Hepatocyte (in vitro differentiated cells): ENCODE measurements around the gene SYT2.

ENCODE experiments used
- CTCF ChIP-seq: fragments of 200-600 bp; sonication (generic); IDR thresholded peaks from 2 replicates; pipeline ENCODE4 v1.5.1; 2016; ENCODE audit warnings: antibody characterized with exemption, mild to moderate bottlenecking; ENCODE audit not compliant: poor library complexity
- EZH2phosphoT487 ChIP-seq: fragments of 200-600 bp; sonication (generic); IDR thresholded peaks from one replicate; pipeline ENCODE4 v1.6.1; 2018; ENCODE audit warnings: antibody characterized with exemption, mild to moderate bottlenecking, low read depth, moderate library complexity; ENCODE audit not compliant: unreplicated experiment, severe bottlenecking

GRCh38 chr1:202572867-202573266 is 137.4 kb downstream of the SYT2 start:
- TF ChIP-seq CTCF (no peak), EZH2phosphoT487 (no peak)
